Stimulated activated CD8-positive, alpha-beta memory T cell treated with anti-CD3 and anti-CD28 coated beads, Interleukin-4, amount 100 ng/mL, for 24 hours (primary cell): ENCODE measurements around the gene GRK2.

Source experiments
- DNase-seq: peaks from one replicate; pipeline ENCODE4 v3.0.0-alpha.2; 2020; ENCODE audit warnings: low read depth

GRK2 gene

DNA sequence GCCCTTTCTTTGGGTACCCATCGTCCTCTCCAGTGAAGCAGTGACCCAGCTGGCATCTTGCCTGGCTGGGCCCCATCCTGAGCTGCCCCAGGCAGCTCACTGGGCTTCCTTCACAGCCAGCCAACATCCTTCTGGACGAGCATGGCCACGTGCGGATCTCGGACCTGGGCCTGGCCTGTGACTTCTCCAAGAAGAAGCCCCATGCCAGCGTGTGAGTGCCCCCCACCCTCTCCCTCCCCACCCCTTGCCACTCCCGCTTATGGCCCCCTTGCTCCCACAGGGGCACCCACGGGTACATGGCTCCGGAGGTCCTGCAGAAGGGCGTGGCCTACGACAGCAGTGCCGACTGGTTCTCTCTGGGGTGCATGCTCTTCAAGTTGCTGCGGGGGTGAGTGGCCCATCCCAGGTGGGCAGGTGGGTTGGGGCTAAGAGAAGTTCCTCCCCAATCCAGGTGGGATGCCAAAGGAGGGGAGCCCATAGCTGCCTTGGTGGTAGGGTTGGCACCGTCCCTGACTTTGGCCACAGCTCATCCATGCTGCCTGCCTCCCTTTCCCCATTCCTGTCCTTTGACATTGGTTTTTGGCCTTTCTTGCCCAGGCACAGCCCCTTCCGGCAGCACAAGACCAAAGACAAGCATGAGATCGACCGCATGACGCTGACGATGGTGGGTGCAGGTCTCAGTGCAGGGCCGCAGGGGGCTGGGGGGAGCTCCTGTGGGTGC lies 16.0 kb downstream of the GRK2 start:
- no peak for DNase-seq

DNA sequence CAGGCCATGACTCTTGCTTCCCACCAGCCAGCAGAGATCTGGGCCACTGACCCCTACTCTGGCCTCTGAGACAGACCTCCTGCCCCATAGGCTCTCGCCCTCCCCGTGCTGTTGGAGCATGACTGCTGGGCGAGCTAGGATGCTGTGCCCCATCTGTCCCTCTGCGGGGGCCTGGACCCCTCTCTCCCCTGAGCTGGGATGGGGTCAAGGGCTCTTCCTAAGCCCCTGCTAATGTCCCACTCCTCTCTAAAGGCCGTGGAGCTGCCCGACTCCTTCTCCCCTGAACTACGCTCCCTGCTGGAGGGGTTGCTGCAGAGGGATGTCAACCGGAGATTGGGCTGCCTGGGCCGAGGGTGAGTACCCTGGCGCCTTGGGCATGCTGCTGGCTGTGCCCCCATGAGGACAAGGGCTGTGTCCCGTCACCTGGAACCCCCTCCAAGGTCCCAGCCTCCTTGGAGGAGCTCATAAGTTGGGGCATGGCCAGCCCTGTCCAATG lies 16.7 kb downstream of the GRK2 start:
- no peak for DNase-seq

- no peak for DNase-seq
Measured at GRCh38 chr11:67283481-67283963, 17.2 kb downstream of the GRK2 start.

DNA sequence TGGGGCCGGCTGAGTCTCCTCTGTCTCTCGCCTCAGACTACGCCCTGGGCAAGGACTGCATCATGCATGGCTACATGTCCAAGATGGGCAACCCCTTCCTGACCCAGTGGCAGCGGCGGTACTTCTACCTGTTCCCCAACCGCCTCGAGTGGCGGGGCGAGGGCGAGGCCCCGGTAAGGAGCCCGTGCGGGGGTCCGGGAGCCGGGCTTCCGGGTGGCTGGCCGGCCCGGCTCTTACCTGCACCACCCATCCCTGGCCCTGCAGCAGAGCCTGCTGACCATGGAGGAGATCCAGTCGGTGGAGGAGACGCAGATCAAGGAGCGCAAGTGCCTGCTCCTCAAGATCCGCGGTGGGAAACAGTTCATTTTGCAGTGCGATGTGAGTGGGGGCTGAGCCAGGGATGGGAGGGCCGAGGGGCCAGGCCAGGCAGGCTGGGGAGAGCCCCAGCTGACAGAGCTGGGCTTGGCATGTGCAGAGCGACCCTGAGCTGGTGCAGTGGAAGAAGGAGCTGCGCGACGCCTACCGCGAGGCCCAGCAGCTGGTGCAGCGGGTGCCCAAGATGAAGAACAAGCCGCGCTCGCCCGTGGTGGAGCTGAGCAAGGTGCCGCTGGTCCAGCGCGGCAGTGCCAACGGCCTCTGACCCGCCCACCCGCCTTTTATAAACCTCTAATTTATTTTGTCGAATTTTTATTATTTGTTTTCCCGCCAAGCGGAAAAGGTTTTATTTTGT lies 18.7 kb downstream of the GRK2 start:
- no peak for DNase-seq

- DNase-seq: no peak
Measured at GRCh38 chr11:67285541-67286498, 19.5 kb downstream of the GRK2 start.

GRCh38 chr11:67286621-67287333 lies 20.5 kb downstream of the GRK2 start:
- DNase-seq: no peak

GRCh38 chr11:67287355-67288197 lies 21.3 kb downstream of the GRK2 start:
- DNase-seq: no peak

GRCh38 chr11:67288198-67288451 lies 21.9 kb downstream of the GRK2 start:
- DNase-seq: no peak

DNA sequence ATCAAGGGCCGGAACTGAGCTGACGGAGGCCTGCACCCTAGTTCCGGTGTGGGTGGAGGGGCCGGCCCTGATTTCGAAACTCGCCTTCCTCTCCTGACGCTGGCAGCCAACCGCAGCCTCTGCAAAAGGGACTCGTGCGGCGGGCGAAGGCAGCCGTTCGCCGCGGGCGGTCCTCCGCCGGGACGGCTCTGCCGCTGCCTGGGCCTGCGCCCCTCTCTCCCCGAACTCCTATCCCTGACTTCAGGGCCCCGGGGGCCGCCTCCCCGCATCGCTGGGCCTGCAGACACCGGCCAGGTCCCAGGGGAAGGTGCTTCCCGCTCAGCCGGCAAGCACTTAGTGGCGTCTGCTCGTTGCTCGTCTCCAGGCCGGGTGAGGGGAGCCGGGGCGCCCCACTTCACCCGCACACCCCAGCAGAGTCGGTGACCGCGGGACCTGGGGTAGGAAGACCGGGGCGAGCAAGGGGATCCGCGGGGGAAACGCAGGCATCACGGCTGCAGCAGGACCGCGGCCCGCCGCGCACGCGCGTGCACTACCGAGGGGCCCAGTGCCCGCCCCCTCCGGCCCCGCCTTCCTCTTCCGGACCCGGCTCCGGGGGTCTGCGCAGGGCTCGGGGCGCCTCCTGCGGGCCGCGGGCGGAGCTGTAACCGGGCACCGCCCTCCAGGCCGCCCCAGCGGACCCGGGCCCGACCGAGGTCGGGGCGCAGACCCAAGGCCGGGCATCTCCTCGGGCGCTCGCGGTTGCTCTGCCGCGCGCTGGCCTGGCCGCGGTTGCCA lies 22.4 kb downstream of the GRK2 start:
- DNase-seq: peak; percentile 85

DNA sequence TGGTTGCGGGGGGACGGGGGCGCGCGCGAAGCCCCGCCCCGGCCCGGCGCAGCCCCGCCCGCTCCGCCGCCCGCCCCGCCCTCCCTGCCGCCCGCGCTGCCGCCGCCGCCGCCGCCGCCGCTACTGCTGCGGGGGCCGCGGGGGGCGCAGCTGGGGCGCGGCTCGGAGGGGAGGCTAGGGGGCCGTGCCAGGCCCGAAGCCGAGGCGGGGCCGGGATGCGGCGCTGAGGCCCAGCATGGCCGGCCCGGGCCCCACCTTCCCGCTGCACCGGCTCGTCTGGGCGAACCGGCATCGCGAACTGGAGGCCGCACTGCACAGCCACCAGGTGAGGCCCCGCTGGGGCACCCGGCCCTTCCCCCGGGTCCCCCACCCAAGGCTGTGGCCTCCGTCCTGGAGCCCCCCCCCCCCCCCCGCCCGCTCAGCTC lies 23.0 kb downstream of the GRK2 start, which contains the start of gene ANKRD13D:
ANKRD13D (plus strand) TSS at position 78 of the 425 bp plus-strand sequence; CDS start at position 236, 158 bp downstream.
- no peak for DNase-seq

DNA sequence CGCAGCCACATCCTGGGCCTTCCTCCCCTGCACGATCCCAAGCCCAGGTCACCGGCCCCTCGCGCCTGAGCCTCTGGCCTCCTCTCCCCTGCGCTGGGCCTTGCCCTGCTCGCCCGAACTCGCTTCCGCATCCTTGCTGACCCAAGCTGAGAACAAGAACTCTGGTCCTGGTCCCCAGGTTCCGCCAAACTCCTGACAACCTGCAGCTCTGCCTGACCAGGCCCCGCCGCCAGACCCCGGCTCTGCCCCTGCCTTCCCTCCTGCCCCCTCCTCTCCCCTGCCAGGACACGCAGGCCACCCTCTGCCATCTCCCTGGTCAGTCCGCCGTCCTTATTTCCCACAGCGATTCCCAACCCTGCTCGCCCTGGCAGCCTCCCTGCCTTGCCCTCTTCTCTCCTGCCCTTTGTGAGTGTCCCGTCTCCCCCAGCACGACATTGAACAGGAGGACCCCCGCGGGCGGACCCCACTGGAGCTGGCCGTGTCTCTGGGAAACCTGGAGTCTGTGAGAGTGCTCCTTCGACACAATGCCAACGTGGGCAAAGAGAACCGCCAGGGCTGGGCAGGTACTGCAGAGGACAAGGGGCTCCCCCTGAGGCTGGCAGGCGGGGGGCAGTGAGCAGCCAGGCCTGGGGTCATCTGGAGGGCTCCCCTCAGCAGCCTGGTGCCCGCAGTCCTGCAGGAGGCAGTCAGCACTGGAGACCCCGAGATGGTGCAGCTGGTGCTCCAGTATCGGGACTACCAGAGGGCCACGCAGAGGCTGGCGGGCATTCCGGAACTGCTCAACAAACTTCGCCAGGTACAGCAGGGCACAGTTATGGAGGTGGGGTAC lies 23.6 kb downstream of the GRK2 start:
- DNase-seq: no peak

- no peak for DNase-seq
Measured at GRCh38 chr11:67290801-67291200, 24.5 kb downstream of the GRK2 start.

- no peak for DNase-seq
Measured at GRCh38 chr11:67291481-67292381, 25.5 kb downstream of the GRK2 start.

GRCh38 chr11:67292671-67293070 lies 26.4 kb downstream of the GRK2 start:
- DNase-seq: no peak

- no peak for DNase-seq
Measured at GRCh38 chr11:67293090-67293489, 26.8 kb downstream of the GRK2 start.

DNA sequence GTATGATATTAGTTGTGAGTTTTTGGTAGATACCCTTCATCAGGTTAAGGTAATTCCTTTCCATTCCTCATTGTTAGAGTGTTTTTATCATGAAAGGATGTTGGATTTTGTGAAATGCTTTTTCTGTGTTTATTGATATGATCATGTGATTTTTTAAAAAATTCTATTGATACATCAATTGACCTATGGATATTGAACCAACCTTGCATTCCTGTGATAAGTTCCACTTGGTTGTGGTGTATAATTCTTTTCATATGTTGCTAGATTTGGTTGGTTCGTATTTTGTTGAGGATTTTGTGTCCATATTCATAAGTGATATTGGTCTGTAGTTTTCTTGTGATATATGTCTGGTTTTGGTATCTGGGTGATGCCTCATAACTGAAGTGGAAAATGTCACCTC lies 29.6 kb downstream of the GRK2 start:
- DNase-seq: no peak

- DNase-seq: no peak
Measured at GRCh38 chr11:67298786-67299185, 32.5 kb downstream of the GRK2 start.
